Right lobe of liver (tissue), 4 donors: ENCODE measurements around the gene MCM7.

Experiments
- CTCF ChIP-seq, 4 donors: fragments of 200-600 bp in 3 of 4; fragments of 450-650 bp in 1 of 4; IDR thresholded peaks; one replicate each; pipeline versions ENCODE4 v1.5.1 to v1.8.0; 2016 to 2022; ENCODE audit warnings: antibody characterized with exemption in 4 of 4, mild to moderate bottlenecking in 2 of 4
- POLR2A ChIP-seq: fragments of 450-650 bp; IDR thresholded peaks from one replicate; pipeline ENCODE4 v1.6.1; 2017; ENCODE audit warnings: antibody characterized with exemption, mild to moderate bottlenecking
- donor health status: DM: no; HTN: no; CAD: no.
- donor health status: DM: no; HTN: no; CAD: no.
- donor health status: DM: no; HTN: yes; CAD: no.

- TF ChIP-seq CTCF (IDR thresholded peaks at IDR 0.05) = no peak
- TF ChIP-seq POLR2A = no peak
Measured at GRCh38 chr7:100088095-100088620, 13.0 kb downstream of the MCM7 start.
